ENCODE results near the gene YOD1.

DNA sequence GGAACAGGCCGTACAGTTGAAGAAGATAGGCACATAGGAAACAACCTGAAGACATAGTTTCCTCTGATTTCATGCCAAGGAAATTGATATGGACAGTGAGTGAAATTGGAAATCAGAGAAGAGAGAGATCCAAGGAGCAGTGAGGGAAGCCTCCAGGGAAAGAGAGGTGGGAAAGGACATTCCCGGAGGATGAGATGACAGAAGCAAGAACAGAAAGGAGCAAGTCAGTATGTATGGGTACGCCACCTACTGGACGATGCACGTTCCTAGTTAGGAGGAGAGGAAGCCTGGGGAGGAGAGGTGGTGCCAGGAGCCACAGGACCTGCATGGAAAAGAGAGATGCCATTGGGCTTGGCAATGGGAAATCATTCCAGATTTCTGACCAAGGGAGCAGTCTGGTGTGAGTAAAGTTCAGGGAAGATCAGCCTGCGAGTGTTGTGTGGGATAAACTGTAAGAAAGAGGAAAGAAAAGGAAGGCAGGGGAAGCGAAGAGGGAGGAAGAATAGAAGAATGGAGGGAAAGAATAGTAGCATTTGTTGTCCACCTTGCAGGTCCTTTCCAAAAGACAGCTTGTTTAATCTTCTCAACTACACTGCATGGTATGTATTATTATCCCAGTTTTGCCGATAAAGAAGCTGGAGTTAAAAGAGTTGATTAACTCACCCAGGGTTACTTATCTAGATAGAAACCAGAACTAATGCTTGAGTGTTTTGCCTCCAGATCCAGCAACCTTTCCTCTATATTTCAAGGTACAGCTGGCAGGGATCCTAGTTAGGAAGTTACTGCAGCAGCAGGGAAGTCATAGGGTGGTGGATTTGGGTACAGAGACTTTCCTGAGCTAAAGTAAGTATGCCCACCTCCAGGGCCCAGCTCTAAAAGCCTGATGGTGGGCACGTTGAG, 45.8 kb downstream of the YOD1 start:
- TF ChIP-seq RAD21 (IDR thresholded peaks at IDR 0.05; ENCODE audit: low read depth), result peak; percentile 58
- TF ChIP-seq EGR1 (IDR thresholded peaks at IDR 0.05), result no peak
- TF ChIP-seq TAF1 (IDR thresholded peaks at IDR 0.05; ENCODE audit: low read depth), result no peak
- TF ChIP-seq ZBTB7A (IDR thresholded peaks at IDR 0.05; ENCODE audit: low read depth), result no peak
- TF ChIP-seq EP300 (IDR thresholded peaks at IDR 0.05; ENCODE audit: borderline replicate concordance), result no peak; the same call in 1 of the 2 replicates
- TF ChIP-seq, protein P1, sequence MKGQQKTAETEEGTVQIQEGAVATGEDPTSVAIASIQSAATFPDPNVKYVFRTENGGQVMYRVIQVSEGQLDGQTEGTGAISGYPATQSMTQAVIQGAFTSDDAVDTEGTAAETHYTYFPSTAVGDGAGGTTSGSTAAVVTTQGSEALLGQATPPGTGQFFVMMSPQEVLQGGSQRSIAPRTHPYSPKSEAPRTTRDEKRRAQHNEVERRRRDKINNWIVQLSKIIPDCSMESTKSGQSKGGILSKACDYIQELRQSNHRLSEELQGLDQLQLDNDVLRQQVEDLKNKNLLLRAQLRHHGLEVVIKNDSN (IDR thresholded peaks at IDR 0.05), result no peak
- no peak for TF ChIP-seq CEBPB (IDR thresholded peaks at IDR 0.05)
- TF ChIP-seq NFIC (IDR thresholded peaks at IDR 0.05), result no peak
- no peak for TF ChIP-seq YY1 (IDR thresholded peaks at IDR 0.05; ENCODE audit: low read depth)
- TF ChIP-seq, protein P2, sequence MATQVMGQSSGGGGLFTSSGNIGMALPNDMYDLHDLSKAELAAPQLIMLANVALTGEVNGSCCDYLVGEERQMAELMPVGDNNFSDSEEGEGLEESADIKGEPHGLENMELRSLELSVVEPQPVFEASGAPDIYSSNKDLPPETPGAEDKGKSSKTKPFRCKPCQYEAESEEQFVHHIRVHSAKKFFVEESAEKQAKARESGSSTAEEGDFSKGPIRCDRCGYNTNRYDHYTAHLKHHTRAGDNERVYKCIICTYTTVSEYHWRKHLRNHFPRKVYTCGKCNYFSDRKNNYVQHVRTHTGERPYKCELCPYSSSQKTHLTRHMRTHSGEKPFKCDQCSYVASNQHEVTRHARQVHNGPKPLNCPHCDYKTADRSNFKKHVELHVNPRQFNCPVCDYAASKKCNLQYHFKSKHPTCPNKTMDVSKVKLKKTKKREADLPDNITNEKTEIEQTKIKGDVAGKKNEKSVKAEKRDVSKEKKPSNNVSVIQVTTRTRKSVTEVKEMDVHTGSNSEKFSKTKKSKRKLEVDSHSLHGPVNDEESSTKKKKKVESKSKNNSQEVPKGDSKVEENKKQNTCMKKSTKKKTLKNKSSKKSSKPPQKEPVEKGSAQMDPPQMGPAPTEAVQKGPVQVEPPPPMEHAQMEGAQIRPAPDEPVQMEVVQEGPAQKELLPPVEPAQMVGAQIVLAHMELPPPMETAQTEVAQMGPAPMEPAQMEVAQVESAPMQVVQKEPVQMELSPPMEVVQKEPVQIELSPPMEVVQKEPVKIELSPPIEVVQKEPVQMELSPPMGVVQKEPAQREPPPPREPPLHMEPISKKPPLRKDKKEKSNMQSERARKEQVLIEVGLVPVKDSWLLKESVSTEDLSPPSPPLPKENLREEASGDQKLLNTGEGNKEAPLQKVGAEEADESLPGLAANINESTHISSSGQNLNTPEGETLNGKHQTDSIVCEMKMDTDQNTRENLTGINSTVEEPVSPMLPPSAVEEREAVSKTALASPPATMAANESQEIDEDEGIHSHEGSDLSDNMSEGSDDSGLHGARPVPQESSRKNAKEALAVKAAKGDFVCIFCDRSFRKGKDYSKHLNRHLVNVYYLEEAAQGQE (IDR thresholded peaks at IDR 0.05; ENCODE audit: low read depth), result no peak
